ENCODE measurements around the gene TPM3. TPM values are rescaled to one million over a fixed set of nuclear protein-coding genes. Genes with fewer than 3 reads are reported as not detected.

The TPM3 gene
- total RNA-seq, 2 experiments from 2014 or later = 678 to 780 TPM

Small RNAs within 50 kb of the gene (microRNA-seq; reads per million reads assigned to microRNA genes)
- 23.0 reads per million, percentile 46 among the genes with 10 or more reads in this experiment for gene MIR190B

Other genes starting within 250 kb of the TPM3 start
- gene DENND4B, start 245.4 kb downstream of the TPM3 start, total RNA-seq = 100 to 1,000 TPM; 147 to 173 TPM
- 10 to 100 TPM; 86.3 to 98.5 TPM for gene CRTC2, start 233.5 kb downstream of the TPM3 start, total RNA-seq
- 10 to 100 TPM; 38.1 to 48.0 TPM for gene SLC39A1, start 228.6 kb downstream of the TPM3 start, total RNA-seq
- gene CREB3L4, start 224.2 kb downstream of the TPM3 start, total RNA-seq = 1 to 10 TPM; 6.3 to 8.5 TPM
- 100 to 1,000 TPM; 127 to 156 TPM for gene JTB, start 214.4 kb downstream of the TPM3 start, total RNA-seq
- gene RAB13, start 205.8 kb downstream of the TPM3 start, total RNA-seq = 1 to 10 TPM; 4.2 to 6.3 TPM
- 1,000 to 10,000 TPM; 1,223 to 1,678 TPM for gene RPS27, start 201.3 kb downstream of the TPM3 start, total RNA-seq
- under 1 TPM in 1 of 2 experiments, not detected in 1; 0.09 TPM for gene NUP210L, start 37.0 kb downstream of the TPM3 start, total RNA-seq
- not detected for gene CFAP141, start 14.2 kb upstream of the TPM3 start, total RNA-seq
- gene UBAP2L, start 28.9 kb upstream of the TPM3 start, total RNA-seq = 100 to 1,000 TPM; 162 to 201 TPM
- 100 to 1,000 TPM; 104 to 123 TPM for gene HAX1, start 80.5 kb upstream of the TPM3 start, total RNA-seq
- not detected for gene AQP10, start 129.0 kb upstream of the TPM3 start, total RNA-seq
- gene ATP8B2, start 133.4 kb upstream of the TPM3 start, total RNA-seq = 10 to 100 TPM; 46.3 to 67.3 TPM
- gene IL6R, start 213.2 kb upstream of the TPM3 start, total RNA-seq = under 1 TPM; 0.53 to 0.66 TPM